HG03025 (cell line): Measurements from ENCODE around the gene KDM5B.
"Not testable (repeated sequence)": the region's sequence is repeated elsewhere in the genome, so short reads cannot be mapped to it uniquely, and the experiment has no call there.

Source experiments
- ATAC-seq: cut with Tn5 transposase; IDR thresholded peaks from one replicate; pipeline ENCODE4 v1.9.1; 2021; ENCODE audit warnings: mild to moderate bottlenecking, moderate library complexity; ENCODE audit not compliant: unreplicated experiment, low FRiP score

Gene KDM5B

DNA sequence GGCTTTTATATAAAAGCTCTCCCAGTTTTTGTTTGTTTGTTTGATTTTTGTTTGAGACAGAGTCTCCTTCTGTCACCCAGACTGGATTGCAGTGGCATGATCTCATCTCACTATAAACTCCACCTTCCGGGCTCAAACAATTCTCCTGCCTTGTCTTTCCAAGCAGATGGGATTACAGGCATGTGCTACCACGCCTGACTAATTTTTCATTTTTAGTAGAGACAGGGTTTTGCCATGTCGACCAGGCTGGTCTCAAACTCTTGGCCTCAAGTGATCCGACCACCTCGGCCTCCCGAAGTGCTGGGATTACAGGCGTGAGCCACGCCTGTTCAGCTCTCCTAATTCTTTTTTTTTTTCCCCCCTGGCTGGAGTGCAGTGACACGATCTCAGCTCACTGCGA is 6.9 kb upstream of the KDM5B start:
- no peak for ATAC-seq

DNA sequence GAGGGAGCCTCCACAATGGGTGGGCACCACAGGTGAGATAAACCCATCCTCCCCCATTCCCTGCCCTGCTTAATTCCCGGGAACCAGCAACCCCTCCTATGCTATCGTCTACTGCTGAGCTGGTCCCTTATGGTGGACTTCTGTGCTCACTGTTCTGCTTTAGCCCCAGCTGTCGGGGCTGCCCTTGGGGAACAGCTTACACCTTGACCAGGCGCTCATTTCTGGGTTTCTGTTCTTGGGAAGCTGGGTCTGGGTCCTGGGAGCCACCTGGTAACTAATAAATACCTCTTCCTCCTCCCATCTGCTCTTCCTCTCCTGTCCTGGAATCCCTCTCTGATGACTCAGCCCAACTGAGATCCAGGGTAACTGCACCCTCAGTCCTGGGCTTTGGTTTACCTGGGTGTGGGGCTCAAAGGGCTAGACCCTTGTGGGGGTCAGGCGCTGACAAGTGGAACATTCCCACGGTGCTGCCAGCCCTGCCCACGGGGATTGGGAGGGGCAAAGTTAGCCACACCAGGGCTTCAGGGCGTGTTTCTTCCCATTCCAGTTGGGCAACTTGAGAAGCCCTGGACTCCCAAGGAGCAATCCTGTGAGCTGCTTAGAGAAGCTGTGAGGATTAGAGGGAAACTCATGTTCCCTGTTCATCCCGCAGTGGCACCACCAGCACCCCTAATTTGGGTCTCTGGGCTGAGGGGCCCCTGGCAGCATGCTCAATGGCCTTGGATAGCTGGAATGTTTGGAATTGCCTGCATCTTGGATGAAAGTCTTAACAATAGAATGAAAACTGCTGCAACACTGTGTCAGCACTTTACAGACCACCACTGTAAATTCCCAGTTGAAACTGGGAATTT is 4.2 kb upstream of the KDM5B start:
- no peak for ATAC-seq

DNA sequence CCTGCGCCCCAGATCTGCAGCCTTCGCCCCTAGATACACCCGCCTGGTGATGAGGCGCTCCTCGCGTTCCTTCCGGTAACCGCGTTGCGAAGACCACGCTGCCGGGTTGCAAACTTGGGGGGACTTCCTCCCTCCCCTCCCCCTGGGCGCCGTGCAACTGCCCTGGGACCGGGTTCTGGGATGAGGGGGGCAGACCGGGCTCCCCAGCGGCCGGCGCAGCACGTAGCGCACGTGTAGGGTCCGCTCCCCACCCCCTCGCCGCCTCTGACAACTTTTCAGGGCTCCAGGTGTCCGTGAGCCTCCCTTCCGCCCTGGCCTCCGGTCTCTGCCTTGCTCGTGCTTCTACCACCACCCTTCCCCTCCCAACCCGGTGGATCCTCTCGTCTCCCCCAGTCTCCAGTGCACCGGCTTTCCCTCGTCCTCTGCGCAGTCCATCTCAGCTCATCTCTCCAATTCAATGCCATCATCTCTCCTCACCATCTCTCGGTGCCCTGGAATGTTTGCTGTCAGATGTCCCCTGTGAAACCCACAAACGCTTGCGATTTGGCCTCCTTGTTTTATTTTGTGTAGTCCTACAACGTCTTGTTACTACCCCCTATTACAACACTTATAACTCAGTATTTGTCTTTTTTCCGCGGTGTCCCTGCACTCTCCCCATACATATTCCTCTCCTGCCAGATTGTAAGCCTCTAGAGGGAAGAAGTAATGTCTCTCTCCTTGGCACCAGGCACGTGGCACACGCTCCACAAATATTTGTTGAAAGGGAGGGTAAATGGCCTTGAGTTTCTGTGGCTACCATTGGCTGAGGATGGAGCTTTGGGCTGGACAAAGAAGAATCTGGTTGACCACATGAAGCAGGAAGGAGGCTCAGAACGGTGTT is 3.3 kb upstream of the KDM5B start:
- ATAC-seq = peak; percentile 7

DNA sequence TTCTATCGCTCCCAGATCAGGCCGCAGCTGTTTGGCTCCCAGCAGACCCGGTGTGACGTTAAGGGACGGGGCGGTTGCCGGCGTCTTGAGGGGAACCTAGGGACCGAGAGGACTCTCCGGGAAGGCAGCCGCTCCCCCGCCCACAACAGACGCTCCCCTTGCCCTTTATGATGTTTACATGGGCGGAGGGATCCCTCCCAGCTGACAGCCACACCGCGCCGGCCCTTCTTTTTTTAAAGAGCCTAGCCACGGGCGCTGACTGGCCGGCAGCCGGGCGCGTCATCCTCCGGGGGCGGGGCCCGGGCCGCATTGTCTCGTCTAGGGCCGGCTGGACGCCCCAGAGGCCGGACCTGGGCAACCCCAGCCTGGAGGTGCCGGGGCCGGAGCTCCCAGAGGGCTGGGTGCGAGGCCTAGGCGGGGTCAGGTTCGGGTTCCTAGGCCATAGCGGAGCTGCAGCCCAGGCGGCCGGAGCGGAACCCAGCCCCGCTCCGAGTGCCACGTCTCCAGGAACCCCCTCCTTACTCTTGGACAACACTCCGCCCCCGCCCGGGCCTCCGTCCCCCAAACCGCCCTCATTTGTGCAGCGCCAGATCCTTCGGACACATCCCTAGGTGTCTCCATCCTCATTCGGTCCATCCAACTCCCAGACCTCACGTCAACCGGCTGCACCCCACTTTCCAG is 2.5 kb upstream of the KDM5B start, which contains the start of gene PCAT6:
Gene PCAT6 (plus strand): TSS at position 340 of the 681 bp plus-strand sequence.
- peak; percentile 58 for ATAC-seq

DNA sequence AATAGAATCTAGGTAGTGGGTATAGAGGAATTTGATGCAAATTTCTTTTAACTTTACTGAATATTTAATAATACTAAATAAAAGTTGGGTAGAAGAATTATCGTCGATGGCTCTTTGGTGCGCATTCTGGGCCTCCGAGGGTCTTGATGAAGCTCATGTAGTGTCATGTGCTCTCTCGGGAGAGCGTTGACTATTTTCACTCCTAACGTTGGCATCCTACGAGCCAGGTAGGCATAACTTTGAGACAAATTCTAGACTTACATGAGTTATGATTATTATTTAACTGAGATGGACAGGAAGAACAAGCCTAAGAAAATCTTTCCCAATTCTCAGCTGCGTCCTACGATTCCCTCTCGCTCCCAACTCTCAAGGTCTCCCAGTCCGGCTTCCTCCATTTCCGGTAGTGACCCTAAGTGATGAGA is 2.0 kb upstream of the KDM5B start:
- ATAC-seq = no peak

DNA sequence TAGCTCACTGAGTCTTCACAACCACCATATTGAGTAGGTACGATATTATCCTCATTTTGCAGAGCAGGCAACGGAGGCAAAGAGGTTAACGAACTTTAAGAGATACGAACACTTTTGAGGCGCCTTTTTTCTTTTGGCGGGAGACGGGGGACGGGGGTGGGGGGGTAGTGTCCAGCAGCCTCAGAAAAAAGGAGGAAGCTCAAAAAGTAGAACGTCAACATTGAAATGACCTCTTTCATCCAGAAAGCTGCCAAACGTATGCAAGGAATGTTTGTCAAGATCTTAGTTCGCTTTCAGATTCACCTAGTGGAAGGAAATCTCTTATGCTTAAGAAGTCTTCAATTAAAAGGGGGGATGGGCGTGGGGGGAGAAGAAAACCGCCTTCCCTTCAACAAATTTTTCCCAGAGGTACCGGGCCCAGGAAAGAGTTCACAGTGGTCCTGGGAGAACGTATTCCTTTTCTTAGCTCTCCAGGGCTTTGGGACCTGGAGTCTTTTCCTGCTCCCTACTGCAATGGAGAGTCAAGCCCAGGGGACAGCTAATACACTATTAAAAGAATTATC is 1.5 kb upstream of the KDM5B start:
- ATAC-seq = no peak

DNA sequence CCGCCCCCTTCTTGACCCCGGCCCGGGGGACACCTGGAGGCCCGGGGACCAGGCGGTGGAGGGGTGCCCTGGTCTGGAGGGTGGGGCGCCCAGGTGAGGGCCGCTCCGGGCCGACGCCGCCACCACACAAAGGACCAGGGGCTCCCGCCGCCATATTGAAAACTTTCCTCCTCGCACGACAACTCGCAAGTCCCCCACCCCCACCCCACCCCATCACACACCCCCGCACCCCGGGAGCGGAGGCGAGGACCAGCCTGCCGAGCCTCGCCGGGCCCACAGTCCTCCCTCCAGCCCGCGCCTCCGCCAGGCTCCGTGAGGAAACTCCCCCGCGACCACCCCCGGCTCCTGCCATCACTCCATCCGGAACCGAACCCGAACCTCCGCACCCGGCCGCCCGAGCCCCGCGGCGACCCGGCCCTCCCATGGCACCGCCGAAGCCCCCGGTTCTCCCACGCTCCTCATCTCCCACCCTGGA is 733 bp downstream of the KDM5B start:
- no peak for ATAC-seq

DNA sequence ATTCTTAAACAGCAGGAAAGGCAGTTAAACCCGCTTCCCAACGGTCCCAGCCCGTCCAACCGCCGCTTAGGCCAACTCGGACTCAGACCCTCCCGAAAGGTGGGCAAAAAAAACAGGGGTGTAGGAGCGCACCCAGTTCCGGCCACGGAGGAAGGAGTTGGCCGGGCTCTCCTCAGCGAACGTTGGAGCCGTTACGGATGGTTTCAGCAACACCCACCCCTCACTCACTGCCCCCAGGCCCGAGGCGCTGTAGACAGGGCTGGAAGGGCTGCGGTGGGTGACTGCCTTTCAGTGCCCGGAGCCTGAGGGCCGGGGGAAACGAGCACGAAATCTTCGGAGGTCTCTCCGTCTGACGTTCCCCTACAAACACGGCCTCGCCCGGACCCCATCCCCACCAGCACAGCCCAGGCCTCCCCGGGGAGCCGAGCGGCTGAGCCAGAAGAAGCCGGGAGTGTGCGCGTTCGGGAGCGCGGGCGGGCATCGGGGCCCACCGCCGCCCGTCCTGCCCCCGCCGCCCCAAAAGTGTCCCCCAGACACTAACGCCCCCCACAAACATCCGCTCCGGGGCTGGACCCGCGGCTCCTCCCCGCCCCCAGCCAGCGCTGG is 1.3 kb downstream of the KDM5B start:
- ATAC-seq = no peak

DNA sequence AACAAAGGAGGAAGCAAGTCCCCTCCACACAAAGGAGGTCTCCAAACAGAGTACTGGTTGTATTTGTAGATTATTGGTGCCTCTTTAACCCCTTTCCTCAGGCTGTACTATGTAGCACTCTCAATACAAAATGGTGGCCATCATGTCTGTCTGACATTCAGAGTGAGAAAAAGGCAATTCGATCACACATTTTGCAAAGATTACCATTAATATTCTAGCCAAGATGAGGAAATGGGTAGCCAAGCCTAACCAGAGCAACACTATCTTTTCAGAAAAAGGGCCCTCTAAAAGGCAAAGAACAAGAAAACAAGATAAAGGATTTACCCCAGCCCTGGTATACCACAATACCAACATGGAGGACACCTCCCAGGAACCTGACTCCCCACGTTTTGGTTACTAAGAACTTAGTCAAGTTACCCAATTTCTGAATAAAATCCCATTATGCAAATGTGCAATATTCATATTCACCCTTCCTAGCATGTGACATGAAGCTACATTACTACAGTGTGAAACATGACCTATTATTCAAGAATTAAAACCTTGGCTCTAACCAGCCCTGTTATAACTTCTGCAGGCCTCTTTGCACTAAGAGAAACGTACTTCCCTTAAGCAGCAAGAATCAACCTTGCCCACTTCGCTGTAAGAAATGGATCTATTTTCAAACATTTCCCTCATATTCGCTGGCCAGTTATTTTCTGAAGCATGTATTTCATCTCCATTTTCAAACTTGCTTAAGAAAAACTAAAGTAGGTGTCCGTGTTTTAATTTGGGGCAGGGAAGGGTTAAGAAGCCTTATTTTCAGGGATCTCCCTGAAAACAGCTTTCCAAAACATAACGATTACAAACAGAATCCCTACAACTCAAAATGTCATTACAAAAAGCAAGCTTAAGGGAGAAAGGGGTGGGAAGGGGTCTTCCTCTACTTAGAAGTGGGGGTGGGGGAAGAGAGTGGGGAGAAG is 2.1 kb downstream of the KDM5B start:
- ATAC-seq = no peak

DNA sequence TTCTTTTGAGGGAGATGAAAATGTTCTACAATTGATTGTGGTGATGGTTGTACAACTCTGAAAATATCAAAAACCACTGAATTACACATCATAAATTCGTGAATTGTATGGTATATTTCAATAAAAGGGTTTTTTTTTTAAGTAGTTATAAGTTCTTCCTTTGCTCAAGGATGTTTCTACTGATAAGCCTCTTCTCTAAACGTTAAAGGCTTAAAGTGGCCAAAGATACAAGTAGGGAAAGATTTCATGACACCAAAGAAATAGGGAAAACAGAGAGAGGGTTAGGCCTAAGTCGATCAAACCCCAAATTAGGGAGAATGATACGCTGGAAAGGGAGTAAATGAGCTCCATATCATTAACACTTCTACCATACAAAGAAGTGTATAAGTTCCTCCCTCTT is 4.1 kb downstream of the KDM5B start:
- ATAC-seq = no peak

DNA sequence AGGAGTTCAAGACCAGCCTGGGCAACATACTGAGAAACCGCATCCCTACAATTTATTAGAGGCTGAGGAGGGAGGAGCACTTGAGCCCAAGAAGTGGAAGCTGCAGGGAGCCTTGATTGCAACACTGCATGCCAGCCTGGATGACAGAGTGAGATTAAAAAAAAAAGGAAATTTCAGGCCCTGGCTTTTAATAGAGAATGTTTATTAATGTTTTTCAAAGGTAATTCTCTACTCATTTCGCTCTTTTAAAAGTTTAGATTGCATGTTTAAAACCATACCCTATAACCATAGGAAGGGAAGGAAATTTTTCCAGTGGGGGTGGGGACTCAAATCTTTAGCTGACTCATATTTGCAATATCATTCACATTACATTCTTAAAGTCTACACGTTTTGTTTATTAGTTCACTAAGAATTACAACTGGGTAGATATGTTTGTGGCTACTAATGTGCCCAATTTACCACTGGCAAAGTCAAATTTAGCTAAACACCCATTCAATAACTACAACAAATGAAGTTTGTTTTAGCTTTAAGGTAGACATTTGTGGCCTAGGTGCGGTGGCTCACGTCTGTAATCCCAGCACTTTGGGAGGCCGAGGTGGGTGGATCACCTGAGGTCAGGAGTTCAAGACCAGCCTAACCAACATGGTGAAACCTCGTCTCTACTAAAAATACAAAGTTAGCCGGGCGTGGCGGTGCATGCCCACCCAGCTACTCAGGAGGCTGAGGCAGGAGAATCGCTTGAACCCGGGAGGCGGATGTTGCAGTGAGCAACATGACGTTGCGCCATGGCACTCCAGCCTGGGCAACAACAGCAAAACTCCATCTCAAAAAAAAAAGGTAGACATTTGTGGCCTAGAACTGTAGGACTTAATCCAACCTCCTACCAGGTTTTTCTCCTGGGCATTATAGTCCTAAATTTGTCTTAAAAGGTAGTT is 5.0 kb downstream of the KDM5B start:
- ATAC-seq = no peak

DNA sequence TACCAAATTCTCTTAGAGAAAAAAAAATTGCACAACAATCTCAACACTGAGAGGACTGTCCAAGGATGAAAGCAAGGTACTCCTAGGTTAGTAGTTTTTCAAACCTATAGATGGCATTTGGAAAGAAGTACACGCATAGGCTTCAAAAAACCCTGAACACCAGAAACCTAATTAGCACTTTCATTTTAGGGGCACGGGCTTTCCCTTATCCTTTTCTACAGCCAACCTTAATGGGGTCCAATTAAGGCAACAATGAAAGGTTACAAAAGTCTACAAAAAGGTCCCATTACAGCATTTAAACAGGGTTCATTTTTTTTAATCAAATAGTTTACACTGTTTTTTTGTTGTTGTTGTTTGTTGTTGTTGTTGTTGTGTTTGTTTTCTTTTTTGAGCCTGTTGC is 6.2 kb downstream of the KDM5B start:
- ATAC-seq = no peak

DNA sequence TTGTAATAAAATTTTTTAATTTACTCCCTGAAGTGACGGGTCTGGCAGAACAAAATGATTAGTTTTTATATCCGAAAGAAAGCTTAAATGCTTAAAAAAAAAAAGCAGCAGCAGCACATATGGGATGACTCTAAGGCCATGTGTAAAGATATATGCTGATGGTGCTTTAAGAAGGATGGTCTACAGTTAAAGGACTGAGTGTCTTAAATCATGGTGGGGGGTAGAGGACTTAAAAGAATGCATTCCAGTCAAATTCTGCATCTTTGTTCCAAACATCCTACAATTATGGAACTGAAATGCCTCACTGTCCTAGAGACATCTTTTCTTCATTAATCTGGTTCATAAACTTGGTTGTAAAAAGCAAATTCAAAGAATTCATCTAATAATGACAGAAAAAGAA is 7.0 kb downstream of the KDM5B start:
- ATAC-seq = no peak

DNA sequence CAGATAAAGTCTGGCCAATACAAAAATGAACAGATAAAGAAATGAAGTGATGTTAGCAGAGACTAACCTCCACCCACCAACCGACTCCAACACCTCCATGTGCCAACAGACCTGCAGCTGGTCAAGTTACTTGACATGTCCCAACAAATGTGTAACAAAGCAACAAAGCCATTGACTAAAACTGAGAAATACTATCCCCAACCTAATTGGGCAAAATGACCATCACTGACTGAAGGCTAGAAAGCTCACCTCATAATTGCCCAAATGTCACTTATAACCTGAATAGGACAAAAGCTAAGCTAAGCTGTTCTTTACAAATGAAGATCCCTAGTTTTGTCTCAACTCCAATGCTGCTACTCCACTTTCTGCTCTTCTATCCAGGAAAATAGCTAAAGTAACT is 7.5 kb downstream of the KDM5B start:
- ATAC-seq = no peak

DNA sequence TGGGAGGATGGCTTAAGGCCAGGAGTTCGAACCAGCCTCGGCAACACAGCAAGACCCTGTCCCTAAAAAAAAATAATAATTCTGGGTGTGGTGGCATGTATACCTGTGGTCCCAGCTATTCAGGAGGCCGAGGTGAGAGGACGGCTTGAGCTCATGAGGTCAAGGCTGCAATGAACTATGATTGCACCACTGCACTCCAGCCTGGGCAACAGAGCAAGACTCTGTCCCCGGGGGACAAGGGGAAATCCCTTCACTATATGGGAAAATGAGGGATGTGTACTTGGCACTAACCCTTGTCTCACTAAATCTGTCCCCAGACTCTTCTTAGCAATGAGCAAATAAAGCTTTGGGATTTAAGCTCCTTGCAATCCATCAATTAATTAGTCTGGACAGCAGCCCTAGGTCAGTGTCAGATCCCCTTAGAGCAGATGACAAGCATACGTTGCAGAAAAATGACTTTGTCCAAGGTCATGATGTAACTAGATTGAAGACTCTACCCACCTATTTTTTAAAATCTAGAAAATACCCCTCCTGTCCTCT is 9.4 kb downstream of the KDM5B start:
- no peak for ATAC-seq

DNA sequence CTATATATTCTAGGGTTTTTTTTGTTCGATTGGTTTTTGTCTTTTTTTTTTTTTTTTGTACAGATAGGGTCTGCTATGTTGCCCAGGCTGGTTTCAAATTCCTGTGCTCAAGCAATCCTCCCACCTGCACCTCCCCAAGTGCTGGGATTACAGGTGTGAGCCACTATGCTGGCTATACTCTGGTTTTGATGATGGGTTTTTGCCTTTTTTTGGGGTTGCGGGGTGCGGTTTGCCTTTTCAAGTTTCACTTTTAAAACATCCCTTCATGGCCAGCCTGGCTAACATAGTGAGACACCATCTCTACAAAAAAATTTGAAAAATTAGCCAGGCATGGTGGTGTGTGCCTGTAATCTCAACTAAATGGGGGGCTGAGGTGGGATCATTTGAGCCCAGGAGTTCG is 10.0 kb downstream of the KDM5B start:
- ATAC-seq = no peak

DNA sequence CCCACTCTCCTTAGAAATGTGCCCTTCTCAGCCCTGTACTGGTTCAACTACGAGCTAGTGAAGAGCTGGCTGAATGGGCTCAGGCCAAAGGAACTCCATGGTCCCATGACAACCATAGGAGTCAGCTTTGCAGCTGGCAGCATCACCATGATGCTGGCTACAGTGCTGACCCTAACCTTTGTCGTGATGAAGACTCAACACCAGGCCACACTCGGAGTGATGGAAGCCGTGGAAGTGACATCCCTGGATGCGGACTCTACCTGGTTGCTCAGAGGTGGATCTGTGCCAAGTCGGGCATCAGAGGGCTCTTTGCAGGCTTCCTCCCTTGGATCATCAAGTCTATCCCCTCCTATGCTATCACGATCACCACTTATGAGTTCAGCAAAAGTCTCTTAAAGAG is 11.6 kb downstream of the KDM5B start:
- ATAC-seq = no peak

DNA sequence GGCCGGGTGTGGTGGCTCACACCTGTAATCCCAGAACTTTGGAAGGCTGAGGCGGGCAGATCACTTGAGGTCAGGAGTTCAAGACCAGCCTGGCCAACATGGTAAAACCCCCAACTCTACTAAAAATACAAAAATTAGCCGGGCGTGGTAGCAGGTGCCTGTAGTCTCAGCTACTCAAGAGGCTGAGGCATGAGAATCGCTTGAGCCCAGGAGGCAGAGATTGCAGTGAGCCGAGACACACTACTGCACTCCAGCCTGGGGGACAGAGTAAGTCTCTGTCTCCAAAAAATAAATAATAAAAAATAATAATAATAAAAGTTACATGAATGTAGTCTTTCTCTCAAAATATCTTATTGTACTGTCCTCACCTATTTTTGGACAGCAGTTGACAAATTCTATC is 13.3 kb downstream of the KDM5B start:
- not testable (repeated sequence) for ATAC-seq
